HG02852 (cell line): ENCODE measurements around the gene SRSF3.
"Not testable (repeated sequence)": the region's sequence is repeated elsewhere in the genome, so short reads cannot be mapped to it uniquely, and the experiment has no call there.

Experiments
- ATAC-seq: cut with Tn5 transposase; IDR thresholded peaks from one replicate; pipeline ENCODE4 v1.9.1; 2021; ENCODE audit warnings: mild to moderate bottlenecking, moderate library complexity; ENCODE audit not compliant: unreplicated experiment

SRSF3 gene

DNA sequence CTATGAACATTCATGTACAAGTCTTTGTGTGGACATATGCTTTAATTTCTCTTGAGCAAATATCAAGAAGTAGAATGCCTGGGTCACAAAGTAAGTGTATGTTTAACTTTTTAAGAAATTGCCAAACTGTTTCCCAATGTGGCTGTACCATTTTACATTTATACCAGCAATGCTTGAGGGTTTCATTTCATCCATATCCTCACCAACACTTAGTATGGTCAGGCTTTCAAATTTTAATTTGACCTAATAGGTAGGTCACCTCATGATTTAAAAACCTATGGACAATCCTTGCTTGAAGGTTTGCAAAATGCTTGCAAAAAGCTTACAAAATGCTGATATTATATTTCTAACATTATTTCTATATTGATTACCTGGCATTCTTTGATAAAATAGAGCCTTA, 19.5 kb upstream of the SRSF3 start:
- no peak for ATAC-seq

DNA sequence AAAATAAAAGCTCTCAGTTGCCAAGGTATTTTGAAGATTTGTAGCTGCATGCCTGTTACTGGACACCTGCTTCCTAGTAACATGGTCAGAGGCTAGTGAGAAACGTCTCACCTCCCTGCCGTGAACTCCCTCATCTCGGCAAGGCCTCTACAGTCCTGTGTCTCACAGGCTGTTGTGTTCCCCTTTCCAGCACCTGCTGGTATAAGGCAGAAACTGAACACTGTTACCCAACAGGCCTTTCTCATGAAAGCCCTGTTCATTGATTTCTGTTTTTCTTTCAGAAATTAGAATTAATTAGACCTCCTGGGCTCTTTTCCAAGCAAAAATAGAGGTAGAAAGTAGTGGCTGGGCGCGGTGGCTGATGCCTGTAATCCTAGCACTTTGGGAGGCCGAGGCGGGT, 17.6 kb upstream of the SRSF3 start:
- no peak for ATAC-seq

DNA sequence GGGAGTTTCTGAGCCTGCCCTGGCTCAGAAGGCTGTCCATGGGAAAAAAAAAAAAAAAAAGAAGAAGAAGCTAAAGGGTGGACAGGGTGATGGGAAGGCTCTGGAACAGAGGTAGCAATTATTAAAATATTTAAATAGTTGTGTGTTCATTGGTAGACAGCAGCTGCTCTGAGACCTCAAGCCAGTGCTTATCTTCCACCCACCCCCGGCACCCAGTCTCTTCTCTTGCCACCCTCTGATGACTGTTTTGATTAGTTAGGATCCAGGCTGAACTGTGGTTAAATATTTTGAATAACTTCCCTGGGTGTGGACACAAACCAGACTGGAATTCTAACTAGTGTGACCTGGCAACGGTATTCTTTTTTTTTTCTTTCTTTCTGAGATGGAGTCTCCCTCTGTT, 16.9 kb upstream of the SRSF3 start:
- ATAC-seq, result no peak

DNA sequence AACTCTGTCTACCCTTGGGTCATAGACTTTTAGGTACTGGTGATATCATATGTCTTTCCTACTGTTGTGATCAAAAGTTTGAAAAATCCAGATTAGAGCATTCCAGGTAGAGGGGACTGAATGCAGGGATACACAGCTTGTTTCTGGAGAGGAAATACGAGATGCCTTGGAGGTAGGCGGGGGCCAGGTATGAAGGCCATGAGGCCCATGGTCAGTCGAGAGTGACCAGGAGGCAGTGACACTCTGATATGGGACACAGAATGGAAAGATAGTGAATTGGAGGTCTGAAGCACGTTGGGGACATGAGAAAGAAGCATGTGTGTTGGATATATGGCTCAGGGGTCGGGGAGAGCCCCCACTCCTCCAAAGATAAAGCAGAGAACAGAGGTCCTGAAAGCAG, 16.1 kb upstream of the SRSF3 start:
- no peak for ATAC-seq

DNA sequence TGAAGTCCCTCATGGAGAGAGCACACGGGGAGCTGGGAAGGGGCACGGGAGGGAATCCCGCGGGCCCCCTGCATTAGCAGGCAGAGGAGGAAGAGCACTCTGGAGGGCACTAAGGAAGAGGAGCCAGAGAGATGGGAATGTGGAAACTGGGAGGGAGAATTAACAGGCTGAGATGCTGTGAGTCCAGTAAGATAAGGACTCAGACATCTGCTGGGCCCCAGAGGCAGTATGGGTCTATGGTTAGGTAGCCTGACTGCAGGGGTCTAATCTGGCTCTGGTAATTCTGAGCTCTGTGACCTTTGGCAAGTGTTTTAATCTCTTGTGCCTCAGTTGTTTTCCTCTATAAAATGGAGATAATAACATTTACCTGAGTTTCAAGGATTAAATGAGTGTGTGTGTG, 15.7 kb upstream of the SRSF3 start:
- ATAC-seq, result no peak

DNA sequence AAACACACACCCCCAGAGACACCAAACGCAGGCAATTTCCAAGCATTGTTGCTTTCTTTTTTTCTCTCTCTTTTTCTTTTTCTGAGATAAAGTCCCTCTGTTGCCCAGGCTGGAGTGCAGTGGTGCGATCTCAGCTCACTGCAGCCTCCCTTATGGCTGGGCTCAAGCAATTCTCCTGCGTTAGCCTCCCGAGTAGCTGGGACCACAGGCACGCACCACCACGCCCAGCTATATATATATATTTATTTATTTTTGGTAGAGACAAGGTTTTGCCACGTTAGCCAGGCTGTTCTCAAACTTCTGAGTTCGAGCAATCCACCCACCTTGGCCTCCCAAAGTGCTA, 14.0 kb upstream of the SRSF3 start:
- ATAC-seq, result no peak

DNA sequence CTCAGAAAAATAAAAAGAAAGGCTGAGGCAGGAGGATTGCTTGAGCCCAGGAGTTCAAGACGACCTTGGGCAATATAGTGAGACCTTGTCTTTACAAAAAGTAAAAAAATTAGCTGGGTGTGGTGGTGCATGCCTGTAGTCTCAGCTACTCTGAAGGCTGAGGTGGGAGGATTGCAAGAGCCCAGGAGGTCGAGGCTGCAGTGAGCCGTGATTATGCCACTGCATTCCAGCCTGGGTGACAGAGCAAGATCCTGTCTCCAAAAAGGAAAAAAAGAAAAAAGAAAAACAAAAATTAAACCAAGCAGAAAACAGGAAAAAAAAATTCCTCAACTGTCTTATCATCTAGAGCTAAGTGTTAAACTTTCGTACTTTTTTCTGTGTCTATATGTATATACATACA, 12.4 kb upstream of the SRSF3 start:
- no peak for ATAC-seq

DNA sequence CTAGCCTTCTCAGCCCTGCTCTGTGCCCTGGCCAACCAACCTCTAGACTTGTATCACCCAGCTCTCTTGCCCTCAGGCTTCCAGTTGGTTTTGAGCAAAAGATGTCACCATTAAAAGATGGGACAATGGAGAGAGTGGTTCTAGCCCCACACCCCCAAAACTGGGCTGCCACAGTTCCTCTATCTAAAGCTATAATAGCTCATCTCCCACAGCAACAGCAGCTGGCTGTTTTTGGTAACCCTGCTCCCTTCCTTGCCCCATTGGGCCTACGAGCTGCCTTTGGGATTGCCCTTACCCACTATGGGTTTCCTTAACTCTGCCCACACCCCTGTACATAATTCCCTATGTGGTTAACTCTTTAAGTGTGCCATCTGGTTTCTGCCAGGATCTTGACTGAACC, 7.6 kb upstream of the SRSF3 start:
- ATAC-seq, result no peak

DNA sequence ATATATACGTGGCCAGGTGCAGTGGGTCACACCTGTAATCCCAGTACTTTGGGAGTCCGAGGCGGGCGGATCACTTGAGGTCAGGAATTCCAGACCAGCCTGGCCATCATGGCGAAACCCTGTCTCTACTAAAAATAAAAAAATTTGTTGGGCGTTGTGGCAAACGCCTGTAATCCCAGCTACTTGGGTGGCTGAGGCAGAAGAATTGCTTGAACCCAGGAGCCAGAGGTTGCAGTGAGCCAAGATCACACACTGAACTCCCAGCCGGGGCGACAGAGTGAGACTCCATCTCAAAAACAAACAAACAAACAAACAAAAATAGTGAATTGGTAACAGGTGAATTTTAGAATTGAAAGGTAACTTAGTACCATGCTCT, 5.1 kb upstream of the SRSF3 start:
- ATAC-seq, result not testable (repeated sequence)

DNA sequence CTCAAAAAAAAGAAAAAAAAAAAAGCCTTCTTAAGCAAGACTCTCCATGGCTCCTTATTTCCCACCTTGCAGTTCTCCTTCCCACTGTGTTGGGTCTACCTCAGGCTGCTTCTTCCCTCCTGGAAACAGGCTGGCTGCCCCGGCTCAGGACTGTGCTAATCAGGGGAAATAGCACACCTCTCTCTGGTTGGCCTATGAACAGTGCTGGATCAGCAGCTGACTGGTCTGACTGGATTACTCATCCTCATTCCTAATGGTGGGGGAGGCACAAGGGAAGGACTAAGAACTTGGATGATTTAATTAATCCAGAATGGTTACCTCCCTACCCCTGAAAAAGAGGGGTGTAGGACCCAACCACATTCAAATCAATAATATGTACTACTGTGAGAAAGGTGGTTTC, 3.9 kb upstream of the SRSF3 start:
- no peak for ATAC-seq

DNA sequence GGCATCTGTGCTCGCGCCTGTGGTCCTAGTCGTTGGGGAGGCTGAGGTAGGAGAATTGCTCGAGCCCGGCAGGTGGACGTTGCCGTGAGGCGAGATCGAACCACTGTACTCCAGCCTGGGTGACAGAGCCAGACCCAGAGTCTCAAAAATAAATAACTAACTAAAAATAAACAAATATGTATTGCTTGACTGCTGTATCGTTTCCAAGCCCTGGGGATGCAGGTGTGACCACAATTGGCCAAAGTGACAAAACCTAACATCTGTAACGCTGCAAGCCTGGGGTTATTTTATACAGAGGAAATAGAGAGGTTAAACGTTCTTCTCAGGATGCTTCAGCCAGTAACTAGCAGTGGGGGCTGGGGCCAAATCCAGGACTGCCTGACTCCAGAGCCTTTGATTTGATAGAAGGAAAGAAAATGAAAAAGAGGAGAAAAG, 1.9 kb upstream of the SRSF3 start:
- peak; percentile 31 for ATAC-seq

DNA sequence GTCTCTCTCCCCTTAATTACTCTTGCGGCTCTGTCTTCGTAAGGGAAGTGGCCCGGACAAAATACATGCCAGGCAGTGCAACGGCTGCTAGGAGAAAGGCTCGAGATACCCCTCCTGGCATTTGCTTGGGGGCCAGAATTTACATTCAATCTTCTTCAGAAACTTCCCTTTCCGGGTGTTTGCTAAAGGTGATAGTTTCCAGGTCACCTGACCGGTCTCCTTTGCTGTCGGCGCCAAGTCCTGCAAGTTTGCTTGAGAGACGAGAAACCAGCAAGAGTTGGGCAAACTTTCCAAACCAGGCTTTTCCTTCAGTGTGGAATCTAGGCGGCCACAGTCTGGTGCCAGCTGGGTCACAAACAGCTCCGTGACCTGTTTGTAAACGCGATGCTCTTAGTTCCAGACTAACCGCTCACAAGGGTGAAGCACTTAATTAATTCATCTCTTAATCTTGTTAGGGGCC, 563 bp upstream of the SRSF3 start:
- ATAC-seq, result peak; percentile 14

DNA sequence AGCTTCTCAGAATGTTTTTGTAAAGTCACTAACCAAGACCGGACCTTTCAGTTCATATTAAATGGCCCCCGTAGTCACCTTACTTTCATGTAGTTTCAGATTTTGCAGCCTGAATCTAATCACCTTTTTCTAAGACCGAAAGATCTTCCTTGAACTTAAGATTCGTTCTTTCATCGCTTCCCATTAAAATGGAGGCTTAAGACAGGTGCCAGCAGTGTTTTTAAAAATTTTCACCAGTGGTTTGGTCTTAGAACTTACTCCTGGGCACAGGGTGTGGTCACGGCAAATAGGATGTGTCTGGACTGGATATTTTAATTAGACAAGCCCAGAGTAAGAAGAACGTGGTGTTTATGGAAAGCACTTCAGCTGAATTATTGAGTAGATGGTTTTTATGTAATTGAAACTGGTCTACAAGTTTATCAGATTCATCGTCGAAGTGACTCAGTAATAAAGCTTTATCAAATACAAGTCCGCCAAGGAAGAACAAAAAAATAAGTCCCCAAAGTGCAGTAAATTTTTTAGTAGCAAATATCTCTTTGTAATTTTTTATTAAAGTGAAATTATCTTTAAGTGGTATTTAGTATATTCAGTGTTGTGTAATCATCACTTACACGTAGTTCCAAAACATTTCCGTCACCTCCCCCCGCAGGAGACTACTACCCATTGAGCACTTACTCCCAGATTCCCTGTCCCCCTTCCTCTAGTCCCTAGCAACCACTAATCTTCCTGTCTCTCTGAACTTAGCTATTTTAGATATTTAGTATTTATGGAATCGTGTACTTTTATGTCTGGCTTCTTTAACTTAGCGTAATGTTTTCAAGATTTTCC, 868 bp downstream of the SRSF3 start:
- no peak for ATAC-seq

DNA sequence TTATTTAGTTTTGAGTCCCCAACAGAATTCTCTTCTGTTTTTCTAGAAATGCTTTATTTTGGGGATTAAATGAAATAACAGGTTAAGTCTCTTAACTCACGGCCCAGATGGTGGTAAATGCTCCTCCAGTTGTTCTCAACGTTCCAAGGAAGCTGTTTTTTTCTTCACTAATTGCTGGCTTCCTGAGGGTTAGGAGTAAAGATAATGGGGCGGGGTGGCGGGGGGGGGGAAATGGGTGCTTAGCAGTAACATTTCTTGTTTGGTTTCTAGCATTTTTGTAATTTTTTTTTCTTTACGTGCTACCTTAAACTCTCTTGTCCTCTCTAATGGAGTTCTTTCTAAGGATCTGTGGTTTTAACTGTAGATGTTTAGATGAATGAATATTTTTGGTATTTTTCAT, 2.2 kb downstream of the SRSF3 start:
- no peak for ATAC-seq

DNA sequence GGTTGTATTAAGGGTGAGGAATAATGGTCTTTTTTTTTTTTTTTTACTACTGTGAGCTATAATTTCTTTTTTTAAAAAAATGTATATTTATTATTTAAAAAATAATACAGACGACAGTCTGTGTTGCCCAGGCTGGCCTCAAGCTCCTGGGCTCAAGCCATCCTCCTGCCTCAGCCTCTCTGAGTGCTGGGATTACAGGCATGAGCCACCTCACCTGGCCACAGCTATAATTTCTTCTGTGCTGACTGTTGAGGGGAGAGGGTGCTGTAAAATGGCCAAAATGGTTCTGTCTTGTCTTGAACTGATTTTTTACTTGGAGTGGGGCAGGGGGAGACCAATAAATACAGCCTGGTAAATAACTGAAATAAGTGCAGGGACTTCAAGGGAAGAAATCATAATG, 3.6 kb downstream of the SRSF3 start:
- ATAC-seq, result no peak

DNA sequence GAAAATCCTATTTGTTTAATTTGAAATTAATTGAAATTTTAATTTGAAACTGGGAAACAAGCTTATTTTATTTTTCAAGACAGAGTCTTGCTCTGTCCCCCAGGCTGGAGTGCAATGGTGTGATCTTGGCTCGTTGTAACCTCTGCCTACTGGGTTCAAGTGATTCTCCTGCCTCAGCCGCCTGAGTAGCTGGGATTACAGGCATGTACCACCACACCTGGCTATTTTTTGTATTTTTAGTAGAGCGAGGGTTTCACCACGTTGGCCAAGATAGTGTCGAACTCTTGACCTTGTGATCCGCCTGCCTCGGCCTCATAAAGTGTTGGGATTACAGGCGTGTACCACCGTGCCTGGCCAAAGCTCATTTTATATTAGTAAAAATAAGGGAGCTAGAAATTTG, 4.2 kb downstream of the SRSF3 start:
- ATAC-seq, result no peak

DNA sequence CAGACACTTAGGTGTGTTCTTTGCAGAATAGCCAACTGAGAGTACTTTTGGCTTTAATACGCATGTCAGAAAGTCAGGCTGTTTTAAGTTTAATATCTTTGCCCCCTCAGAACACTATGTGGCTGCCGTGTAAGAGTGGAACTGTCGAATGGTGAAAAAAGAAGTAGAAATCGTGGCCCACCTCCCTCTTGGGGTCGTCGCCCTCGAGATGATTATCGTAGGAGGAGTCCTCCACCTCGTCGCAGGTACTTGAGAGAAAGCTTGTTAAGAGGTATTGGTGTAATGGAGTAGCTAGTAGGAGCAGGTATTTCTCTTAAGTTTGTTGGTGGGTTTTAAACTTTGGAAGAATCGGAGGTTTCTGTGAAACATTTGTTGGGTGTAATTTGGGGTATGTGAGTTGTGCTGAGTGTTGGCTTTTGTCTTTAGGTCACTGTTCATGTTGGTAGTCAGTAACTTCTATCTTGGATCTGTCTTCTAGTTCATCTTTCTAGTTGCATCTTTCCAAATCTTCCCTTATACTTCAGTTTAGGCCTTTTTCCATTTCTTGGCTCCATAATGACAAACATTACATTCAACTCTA, 4.7 kb downstream of the SRSF3 start:
- ATAC-seq, result no peak

DNA sequence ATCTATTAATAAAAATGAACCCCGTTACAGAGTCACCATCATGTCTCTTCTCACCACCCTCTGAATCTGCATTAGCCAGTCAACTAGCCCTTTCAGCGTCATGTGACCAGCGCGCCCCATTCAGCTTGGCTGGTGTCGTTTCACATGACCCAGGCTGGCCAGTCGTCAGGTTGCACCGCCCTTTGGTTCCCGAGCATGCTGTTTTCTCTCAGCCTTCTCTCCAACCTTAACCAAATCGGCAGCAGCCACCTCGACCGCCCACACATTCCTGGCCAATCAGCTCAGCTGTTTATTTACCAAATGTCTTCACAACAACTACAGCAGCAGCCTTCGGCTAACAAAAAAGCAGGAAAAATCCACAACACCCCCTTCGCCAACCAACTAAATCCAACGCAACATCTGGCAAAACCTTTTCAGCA, 5.6 kb downstream of the SRSF3 start:
- ATAC-seq, result no peak

DNA sequence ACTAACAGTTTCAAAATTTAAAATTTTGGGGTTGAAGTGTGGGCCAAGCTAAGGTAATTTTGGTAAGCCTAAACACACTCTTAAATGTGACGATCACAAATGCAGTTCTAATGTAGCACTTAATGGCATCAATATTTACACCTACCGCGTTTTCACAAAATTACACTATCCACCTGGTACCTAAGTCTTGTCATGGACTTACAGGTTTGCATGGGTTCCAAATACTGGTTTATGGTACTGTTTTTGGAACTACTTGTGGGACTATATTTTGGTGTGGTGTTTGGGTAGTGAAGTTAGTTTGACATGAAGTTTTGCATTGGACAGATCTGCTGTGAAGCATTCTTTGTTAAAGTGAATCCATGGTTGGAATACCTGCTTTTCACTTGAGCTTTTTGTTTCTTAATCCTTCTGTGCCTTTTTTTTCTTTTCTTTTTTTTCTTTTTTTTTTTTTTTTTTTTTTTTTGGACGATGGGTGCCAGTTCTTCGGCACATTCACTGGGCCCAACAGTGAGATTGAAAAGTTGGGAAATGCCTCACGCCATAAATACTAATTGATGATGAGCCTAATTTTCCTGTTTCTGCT, 6.5 kb downstream of the SRSF3 start:
- no peak for ATAC-seq

DNA sequence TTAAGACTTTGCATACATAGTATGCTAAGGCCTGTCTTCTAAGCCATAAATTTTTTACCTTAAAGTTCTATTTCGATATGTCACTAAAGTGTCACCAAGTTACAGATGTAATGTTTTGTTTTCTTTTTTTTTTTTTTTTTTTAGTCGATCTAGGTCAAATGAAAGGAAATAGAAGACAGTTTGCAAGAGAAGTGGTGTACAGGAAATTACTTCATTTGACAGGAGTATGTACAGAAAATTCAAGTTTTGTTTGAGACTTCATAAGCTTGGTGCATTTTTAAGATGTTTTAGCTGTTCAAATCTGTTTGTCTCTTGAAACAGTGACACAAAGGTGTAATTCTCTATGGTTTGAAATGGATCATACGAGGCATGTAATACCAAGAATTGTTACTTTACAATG, 7.7 kb downstream of the SRSF3 start:
- not testable (repeated sequence) for ATAC-seq

DNA sequence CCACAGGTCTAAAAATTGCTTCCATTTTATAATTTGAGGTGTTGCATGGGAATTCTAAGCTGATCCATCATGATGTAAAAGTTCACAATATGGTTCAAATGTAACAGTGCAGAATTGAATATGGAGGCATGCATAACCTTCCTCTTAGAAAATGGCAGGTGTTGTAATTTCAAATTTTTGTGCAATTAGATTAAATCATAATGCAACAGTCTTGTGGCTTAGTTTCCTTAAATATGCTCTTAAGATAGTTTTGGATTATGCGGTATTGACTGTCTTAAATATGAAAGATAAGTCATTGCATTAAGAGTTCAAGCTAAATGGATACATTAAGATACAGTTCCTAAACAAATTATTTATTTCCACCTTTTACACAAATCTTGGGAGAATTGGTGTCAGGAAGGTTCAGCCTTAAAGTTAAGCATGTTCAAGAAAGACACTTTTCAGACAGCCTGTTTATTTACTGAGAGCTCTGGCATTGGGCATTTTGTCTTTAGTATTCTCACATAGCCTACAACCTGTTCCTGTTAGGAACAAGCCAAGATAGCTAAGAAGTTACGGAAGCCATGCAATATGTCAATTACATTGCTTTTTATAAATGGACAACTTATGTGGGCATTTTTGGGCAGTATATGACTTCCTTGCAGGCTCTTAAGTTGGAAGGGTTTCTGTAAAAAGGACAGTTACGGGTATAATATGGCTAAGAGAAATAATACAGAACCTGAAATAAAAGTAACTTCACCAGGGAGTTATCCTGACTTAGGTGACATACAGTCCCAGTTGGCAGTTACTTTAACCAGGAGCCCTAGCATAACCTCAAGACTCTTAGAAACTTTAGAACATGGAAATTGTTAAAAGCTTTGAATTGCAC, 9.3 kb downstream of the SRSF3 start:
- ATAC-seq, result no peak
